Ammon's horn (tissue), 1 donor: Measurements from ENCODE around the gene MS4A10.
A peak's percentile ranks its signal among the peaks of the same experiment; 100 is the strongest.

Experiments used
- DNase-seq: peaks from one replicate; pipeline ENCODE4 v3.0.0-alpha.2; 2016; ENCODE audit warnings: low spot score

MS4A10 gene

DNA sequence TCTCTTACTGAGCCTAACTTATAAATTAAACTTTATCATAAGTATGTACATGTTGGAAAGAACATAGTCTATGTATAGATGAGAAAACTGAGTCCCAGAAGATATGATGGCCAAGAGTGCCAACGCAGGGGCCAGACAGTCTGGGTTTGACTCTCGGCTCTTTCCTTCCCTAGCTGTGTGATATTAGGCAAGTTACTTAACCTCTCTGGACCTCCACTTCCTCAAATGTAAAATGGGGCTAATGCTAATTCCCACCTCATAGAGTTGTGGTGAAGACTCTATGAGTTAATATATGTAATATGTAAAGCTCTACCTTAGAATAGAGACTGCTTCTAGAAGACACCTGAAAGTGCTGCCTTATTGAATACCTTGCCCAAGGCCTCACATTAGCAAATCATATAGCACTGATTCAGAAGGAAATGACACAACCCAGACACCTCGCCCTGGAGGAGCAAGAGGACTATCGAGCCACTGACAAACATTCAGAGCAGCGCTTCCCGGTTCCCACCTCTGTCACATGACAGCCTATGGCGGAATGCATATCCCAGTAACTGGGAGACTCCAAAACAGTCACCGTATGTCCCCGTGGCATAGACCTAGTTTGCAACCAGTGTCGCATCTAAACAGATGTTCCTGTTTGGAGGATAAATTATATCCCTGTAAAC, 45.5 kb downstream of the MS4A10 start:
- DNase-seq: no peak

DNA sequence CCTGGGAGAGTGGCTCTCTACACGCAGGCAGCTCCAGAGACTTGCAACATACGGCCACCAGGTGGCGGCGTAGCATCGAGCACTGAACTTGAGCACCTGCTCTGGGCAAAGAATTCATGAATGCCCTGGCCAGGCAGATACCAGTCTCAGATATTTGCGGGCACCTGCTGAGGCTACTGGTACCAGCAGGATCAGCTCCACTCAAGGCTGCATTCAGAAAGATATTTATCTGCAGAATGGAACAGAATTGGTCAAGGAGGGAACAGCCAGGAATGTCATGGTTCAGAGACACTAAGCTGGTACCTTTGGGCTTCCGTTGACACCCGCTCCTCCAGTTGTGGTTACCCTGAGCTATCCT, 46.0 kb downstream of the MS4A10 start:
- DNase-seq: peak; percentile 92

DNA sequence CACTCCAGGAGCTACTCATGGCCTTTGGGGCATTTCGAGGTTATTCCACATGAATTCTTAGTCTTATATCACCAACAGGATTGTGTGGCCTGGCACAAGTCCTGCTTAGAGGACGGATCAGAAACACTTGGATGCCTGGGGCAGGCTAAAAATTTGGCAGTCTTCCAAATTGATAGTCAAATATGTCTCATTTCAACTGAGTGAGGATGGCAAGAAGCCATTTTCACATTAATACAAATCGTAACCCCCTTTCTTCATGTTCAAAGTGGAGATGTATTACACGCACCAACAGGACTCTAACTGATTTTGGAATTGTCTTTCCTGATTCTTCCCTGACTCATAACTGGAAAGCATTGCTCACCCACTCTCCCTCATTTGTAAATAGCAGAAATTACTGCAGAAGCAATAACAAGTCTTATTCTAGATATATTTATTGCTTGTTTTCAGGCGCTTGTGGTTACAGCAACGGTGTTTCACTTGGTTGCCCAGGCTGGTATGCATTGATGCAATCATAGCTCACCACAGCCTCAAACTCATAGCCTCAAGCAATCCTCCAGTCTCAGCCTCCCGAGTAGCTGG, 46.5 kb downstream of the MS4A10 start:
- DNase-seq: no peak

DNA sequence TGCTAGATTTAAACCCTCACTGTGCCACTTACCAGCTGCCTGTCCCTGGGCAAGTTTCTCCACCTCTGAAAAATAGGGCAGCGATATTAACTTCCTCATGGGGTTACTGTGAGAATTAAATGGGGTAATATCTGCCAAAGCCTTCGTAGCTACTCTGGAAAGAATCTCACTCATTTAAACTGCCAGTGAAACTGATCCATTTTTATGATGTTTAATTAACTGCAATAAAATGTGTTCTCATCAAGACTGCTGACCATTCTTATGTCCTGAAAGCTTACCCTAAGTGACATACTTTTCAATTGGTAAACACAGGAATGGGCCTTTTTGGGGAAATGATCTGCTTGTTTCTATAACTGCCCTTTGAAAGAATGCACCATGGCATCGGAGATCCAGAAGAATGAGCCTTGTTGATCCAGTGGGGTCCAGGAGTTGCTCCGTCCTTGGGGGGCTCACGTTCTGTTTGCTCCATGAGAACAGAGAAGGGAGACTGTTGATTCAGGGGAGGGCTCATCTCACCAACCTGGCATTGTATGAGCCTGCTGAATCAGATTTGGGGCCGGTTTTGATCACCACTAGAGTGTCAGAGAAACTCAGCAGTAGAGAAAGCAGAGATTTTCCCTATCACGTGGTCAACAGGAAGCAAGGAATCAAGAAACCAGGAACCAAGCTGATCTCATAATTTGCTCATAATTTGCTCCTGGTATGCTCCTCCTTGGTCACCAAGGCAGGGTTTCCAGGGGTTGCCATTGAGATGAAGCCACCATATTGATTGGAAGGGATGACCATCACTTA, 49.8 kb downstream of the MS4A10 start:
- no peak for DNase-seq

DNA sequence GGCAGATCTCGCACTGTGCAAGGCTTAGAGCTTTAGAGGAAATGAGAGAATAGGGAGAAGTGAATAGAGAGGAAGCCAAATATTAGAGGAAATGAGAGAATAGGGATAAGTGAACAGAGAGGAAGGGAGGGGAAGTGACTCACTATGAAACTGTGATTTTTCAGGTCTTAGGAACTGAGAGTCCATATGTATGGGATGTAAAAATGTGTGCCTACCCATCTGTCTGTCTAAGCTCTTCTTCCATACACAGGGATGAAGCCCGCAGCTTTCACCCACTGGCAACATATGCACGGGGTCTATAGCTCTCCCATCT, 50.4 kb downstream of the MS4A10 start:
- DNase-seq: peak; percentile 52

DNA sequence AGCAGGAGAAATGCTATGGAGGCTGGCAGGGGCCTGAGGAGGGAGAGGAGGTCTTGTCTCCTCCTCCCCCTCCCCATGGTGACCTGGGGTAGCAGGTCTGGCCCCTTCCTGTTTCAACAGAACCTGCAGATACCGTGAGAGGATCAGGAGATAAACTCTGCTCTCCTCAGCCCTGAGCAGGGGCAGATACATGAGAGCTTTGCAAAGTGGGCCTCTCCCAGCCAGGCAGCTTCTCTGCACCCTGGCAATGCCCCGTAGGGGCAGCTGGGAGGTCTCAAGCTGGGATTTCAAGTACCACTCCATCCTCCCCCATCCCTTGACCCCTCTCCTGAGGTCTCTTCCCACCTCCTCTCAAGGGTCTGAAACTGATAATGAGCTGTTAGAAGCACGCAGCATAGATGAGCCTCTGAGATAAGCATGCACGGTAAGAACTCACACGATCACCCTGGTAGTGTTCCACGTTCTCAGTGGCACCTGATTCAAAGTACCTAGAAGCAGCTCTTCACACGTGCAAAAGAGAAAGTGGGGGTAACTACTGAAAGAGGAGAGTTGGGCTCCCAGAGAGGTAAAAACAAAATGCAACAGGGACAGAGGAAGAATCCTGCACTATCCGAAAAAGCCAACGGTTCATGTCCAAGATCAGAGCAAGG, 51.9 kb downstream of the MS4A10 start:
- no peak for DNase-seq

DNA sequence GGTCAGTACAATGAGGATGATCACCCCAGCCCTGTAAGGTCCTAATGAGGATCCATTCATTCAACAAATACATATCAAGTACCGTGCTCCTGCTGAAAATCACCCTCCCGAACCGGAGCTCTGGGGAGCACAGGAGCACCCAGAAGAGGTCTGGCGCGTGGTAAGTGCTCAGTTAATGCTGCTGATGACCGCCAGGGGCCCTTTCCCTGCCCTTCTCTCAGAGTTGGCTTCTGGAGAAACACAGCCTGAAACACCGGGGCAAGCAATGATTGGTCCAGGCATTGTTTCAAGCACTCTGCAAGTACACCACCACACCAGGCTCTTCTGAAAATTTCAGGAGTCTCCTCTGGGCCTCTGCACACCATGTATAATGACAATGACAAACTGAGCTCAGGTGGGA, 53.0 kb downstream of the MS4A10 start:
- DNase-seq: no peak

DNA sequence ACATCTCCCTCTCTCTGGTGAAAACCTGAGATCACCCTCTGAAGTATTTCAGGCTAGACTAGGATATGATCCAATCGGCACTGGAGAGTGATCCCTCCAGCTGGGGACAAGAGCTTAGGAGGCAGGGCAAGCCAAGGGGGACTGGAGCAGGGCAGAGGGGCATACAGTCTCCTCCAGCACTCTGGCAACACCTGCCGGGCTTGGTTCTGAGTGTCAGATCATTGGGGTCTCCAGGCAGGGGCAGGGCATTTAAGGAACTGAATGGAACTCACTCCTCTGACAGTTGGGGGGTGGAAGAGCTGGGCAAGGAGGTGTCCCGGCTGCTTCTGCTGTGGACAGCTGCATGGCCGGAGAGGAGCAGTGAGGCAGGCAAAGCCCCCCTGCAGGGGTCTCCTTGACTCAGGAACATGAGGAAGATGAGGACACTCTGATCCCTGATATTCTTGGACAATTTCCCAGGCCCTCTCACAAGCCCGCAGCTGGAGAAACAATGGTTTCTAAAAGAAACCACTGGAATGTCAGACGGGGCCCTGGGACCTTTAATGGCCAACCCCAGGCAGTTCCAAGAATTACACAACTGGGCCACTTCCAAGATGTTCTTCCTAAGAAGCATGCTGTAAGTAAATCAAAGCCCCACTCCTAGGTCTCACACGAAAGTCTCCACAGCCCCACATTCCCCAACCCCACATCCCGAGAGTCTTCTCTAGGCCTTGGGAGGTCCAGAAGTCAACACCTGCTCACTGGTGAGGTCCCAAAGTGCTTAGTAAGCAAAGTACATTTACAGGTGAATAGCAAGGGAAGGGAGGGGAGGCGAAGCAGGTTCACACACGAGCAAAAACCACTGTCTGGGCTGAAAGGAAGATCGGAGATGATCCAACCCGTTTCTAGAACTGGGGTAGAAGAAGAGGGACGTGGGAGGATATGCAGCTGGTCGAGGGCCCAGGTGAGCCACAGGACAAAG, 55.6 kb downstream of the MS4A10 start:
- DNase-seq: no peak

DNA sequence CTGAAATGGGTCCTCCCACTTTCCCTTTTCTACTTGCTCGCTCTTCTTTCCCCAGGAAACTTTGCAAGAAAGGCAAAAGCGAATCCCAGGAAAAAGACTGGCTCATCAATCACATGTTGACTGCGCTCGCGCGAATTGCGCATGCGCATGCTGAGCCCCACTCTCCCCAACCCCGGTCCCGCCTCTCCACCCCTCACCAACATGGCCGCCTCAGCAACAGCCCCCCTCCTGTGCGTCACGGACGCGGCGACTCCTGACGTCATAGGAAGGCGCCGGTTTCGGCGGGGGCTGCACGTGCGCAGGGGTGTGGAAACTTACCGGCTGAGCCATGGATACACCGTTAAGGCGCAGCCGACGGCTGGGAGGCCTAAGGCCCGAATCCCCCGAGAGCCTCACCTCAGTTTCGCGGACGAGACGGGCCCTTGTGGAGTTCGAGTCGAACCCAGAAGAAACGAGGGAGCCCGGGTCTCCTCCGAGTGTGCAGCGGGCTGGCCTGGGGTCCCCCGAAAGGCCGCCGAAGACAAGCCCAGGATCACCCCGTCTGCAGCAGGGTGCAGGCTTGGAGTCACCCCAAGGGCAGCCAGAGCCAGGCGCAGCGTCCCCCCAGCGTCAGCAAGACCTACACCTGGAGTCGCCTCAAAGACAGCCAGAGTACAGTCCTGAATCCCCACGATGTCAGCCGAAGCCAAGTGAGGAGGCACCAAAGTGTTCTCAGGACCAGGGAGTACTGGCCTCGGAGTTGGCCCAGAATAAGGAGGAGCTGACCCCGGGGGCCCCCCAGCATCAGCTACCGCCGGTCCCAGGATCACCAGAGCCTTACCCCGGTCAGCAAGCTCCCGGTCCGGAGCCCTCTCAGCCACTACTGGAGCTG, 56.9 kb downstream of the MS4A10 start, which contains the start of gene CCDC86:
CCDC86 (plus strand) TSS at position 317 of the 871 bp plus-strand sequence; CDS start at position 329, 12 bp downstream.
- DNase-seq: peak; percentile 96

DNA sequence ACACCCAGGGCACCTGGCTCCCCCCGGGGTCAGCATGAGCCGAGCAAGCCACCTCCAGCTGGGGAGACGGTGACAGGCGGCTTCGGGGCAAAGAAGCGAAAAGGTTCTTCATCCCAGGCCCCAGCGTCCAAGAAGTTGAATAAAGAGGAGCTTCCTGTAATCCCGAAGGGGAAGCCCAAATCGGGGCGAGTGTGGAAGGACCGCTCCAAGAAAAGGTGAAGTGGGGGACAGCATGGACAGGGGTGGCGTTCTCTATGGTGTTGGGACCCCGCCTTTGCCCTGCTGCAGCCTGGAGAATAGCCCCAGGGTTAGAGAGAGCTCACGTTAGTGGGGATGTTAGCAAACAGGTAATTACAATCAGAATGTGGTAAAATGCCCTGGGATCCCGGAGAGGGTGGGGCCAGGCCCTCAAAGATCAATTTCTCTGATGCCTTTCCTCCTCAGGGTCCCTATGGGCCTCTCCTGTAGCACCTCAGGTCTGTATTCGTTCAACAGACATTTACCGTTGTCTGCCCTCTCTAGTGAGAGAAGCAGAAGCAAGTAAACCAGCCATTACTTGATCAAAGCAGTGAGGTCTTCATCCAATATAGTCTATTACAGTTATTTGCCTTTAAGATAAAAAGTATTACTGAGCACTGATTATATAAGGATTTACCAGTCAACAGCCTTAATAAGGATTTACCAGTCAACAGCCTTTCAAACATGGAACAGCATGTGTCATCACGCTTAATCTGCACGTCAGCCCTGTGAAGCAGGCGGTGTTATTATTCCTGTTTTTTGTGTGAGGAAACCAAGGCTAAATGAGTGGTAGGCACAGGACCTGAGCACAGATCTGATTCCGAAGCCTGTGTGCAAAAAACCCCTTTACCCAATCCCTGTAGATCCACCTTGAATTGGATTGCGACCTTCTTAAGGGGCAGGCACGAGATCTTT, 57.8 kb downstream of the MS4A10 start:
- peak; percentile 29 for DNase-seq

DNA sequence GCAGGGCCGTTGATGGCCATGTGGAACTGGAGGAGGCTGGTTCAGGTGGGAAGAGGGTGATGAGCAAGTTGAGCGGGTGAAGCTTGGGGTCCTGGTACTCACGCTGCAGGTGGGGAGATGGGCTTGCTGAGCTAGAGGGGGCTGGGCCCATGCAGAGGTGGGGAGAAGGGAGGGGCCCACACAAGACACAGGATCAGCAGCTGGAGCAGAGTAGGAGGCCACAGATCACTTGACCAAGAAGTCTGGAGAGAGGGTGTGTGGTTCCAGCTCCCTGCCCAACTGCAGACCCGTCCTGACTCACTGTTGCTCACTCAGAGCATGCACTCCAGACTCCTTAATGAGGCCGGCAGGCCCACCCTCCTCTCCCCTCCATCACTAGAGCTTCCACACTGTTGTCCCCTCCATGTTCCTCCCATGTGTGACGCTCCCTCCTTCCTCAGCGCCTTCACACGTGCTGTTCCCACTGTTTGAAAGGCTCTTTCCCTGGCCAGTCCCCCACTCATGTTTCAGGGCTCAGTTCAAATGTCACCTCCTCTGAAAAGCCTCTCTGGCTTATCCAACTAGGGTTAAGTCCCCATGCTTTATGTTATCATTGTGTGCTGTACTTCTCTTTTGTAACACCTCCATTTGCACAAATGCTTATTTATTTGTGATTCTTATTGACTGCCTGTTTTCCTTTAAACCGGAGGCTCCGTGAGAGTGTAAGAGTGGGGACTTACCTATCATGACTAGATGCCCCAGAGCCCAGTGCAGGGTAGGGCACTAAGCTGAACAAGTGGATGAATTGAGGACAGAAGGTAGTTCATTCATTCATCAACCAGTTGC, 59.1 kb downstream of the MS4A10 start:
- no peak for DNase-seq

DNA sequence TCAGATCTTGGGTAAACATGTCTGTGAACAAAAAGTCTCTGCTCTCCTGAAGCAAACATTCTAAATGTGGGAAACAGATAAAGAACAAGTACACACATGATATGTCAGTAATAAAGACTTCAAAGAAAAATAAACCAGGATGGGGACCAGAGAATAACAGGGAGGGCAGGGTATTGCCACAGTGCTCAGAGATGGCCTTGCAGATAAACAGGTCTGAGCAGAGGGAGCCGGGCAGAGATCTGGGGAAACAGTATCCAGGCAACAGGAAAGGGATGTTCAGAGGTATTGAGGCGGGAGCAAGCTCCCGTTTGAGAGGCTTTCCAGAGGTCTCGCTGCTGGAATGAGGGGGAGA, 59.7 kb downstream of the MS4A10 start:
- DNase-seq: no peak

DNA sequence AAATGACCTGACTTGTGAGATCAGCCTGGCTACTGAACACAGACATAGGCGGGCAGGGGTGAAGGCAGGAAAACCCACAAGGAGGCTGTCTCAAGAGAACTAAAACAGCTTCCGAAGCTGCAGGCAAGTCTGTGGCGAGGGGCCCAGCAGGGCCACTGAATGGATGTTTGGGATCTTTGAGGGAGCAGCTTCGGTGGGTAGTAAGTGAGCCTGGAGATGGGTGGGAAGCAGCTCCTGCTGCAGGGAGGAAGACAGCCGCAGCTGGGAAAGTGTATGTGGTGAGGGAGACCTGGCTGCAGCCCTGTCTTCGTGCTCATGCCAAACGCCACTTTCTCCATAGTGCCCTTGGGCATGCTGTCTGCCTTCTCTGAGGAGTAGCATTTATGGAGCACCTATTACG, 60.2 kb downstream of the MS4A10 start:
- no peak for DNase-seq

DNA sequence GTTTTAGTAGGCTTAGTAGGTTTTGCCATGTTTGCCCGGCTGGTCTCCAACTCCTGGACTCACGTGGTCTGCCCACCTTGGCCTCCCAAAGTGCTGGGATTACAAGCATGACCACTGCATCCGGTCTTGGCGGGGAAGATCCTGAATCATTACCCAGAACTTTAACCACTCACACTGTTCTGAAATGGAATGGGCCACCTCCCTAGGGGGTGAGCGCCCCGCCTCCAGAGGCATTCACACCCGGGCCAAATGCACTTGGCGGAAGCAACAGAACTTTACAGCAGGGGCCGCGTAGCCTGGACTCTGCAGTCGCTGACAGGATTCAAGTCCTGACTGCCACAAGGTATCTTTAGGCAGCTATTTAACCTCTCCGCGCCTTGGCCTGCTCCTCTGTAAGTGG, 62.1 kb downstream of the MS4A10 start:
- DNase-seq: no peak

DNA sequence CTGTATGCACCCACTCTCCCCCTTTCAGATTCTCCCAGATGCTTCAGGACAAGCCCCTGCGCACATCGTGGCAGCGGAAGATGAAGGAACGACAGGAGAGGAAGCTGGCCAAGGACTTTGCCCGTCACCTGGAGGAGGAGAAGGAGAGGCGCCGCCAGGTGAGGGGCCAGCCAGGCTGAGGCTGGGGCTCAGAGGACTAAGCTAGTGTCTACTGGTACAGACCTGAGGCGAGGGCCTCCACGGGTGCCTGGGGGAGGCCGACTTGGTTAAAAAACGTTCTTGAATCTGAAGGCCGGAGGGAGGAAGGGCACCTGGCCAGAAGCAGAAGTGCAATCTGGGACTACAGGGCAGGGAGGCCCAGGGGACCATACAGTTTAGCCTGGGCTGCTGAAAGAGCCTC, 62.8 kb downstream of the MS4A10 start:
- no peak for DNase-seq

DNA sequence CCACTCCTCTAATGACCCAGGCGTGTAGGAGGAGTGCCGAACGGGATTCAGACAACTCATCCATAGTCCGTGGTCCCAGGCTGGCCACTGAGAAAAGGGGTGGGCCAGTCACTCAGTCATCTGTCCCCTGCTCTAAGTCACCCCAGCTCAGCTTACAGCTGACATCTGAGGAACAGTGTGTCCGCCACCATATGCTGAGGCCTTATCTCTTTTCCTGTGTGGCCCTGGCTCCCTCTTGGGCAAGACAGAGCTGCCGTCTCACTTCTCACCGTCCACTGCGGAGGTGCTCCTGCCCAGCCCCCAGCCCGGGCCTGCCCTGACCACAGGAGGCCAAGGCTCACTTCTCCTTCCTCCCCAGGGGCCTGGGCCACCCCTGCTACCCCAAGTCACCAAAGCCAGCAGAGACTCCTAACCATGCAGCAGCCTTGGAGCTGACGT, 63.6 kb downstream of the MS4A10 start:
- no peak for DNase-seq

DNA sequence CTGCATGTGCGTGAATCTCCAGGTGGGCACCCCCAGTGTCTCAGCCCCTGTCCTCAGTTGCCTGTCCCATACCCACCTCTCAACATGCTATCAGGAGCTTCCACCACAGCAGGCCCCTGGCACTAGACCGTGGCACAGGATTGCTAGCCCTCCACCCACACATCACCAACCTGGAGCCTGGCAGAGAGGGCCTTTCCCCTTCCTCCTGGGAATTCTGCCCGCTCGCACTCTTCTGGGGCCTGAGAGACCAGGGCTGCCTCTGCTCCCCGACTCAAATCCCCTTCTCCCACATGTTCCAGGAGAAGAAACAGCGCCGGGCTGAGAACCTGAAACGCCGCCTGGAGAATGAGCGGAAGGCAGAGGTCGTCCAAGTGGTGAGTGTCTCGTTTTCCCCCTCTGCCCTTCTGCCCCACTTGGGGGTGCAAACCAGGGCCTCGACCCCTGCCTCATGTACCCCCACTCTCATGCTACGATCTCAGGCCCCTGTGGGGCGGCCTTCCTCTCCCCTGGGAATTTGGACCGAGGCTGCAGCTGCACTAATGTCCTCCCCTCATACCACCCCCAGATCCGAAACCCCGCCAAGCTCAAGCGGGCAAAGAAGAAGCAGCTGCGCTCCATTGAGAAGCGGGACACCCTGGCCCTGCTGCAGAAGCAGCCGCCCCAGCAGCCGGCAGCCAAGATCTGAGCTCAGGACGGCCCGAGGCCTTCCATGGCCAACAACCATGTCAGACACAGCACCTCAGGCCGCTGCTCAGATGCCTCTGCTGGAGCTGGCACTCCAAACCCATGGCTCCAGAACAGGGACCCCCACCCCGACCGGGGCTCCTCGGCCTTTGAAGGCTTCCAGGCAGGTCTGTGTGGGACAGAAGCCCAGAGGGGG, 64.7 kb downstream of the MS4A10 start:
- DNase-seq: no peak
